HG03108 (cell line): ENCODE results near the gene NOS2.
"Not testable (repeated sequence)": the region's sequence is repeated elsewhere in the genome, so short reads cannot be mapped to it uniquely, and the experiment has no call there.

Source experiments
- ATAC-seq: cut with Tn5 transposase; IDR thresholded peaks from one replicate; pipeline ENCODE4 v1.9.1; 2021; ENCODE audit warnings: moderate library complexity; ENCODE audit not compliant: unreplicated experiment

The NOS2 gene

DNA sequence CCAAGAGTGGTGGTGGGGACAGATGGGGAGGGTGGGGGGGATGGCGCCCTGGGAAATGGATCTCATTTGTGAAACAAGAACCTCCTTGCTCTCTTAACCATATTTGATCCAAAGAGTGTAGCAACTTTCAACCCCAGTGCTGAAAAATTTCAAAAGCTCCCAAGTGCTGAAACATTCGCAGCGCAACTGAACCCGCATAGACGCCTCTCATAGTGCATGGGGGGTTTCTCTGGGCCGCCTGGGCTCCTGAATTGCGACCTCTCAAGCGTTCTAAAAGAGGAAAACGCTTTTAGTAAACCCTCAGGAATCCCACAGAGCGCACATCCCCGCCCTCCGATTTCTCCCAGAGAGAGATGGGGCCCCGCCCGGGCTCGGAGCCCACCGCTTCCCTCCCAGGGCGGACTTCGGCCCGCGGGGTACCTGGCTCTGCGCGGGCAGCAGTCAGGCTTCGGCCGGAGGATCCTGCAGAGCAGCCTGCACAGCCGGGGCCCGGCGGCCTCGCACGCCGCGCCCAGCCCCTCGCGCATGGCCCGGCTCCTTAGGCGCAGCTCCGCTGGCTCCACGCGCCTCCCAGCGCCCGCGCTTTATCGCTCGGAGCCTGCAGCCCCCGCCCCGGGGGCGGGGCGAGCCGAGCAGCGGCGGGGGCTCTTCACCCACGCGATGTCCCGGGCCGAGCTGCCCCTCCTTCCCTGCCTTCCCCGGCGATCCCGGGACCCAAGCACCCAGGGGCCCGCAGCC is 7.0 kb downstream of the NOS2 start:
- no peak for ATAC-seq

- no peak for ATAC-seq
Observed at GRCh38 chr17:27792095-27792494, 8.2 kb downstream of the NOS2 start.

DNA sequence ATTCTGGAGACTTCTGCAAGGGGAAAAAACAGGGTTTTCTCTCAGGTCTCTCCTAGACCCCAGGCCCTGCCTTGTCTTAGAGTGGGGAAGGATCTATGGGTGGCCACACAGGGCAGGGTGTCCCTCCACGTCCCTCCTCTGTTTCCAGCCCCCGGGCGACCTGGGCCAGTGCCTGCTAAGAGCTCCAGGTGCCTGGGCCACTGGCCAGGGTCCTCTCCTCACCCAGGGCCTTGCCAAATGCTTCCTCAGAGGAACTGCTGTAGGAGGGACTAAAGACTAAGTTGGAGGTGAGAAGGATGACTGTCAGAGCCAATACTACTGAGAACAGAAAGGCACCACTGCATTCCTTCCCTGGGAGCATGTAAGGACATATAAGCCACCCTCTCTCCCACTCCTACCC is 11.4 kb downstream of the NOS2 start:
- no peak for ATAC-seq

DNA sequence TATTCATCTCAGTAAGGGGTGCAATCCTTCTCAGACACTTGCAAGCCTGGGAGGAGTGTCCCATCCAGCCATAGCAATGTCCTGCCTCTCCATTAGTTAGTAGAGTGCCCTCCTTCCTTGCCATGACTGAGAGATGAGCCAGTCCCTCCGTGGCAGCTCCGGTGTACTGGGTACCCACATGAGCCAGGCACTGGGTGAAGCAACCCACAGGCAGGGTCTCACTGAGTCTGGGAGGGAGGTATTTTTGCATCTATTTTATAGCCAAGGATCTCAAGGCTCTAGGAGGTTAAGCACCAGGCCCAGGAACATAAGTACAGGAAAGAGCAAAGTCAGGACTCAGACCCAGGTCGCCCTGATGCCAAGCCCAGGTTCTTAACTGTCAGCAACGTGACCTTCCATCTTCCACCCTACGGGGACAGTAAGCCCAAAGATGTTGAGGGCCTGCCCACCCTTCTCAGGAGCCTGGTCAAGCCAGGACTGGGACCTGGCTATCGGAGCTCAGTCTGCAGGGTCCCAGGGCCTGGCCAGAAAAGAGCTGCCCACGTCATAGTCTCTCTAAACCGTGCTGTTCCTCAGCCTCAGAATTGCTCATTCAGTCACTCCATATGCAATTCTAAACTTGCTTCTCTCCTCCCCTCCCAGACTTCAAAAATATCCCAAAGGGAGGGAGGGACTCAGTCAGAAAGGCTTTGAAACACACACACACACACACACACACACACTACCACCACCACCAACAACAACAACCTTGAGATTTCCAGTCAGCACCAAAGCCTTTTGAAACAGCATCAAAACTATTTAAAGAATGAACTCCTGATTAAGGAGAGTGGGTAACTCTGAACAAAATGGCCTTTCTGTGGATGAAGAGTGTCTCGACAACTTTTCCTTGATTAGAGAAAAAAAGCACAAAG is 16.6 kb downstream of the NOS2 start:
- no peak for ATAC-seq

DNA sequence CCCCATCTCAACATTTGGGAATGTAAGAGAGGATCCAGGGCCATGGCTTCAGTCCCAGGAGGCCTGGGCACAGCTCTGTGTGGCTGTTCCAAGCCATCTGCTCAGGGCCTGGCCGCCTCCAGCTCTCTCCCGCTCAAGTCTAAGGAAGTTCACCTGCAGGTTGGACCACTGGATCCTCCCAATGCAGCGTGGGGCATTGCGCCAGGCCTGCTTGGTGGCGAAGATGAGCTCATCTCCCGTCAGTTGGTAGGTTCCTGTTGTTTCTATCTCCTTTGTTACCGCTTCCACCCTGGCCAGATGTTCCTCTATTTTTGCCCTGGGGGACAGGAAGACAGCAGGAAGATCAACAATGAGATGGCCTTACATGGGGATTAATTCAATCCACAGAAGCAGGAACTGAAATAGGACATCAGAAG is 17.5 kb downstream of the NOS2 start:
- ATAC-seq, result no peak

GRCh38 chr17:27780828-27781404 is 19.4 kb downstream of the NOS2 start:
- no peak for ATAC-seq

DNA sequence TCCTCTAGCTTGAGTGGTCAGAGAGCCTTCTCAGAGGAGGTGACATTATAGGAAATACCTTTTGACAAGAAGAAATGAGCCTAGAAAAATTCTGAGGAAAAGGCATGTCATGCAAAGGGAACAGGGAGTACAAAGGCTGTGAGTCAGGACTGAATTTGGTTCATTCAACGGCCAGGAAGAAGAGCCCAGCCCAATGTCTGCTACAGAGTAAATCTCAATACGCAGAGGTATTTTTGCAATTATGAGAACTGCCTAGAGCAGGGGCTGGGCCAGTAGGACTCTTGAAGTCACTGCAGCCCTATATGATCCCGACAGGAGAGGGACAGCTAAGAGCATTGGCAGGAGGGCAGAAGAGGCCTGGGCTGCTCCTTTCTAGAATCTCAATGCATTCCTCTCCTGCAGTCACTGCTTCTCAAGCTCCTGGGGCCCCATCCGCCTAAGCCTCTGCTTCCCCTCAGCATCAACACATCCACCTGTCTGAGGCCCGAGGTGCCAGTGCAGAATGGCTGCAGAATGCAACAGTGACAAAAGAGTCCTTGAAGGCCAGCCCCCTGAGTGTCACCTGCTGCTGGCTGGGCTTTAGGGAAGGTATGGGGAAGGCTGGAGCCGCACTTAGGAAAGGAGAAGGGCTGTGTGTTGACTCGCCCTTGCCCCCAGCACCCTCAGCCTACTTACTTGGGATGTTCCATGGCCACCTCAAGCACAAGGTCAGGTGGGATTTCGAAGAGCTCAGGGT is 20.1 kb downstream of the NOS2 start:
- no peak for ATAC-seq

GRCh38 chr17:27778183-27778582 is 22.1 kb downstream of the NOS2 start:
- ATAC-seq, result no peak

DNA sequence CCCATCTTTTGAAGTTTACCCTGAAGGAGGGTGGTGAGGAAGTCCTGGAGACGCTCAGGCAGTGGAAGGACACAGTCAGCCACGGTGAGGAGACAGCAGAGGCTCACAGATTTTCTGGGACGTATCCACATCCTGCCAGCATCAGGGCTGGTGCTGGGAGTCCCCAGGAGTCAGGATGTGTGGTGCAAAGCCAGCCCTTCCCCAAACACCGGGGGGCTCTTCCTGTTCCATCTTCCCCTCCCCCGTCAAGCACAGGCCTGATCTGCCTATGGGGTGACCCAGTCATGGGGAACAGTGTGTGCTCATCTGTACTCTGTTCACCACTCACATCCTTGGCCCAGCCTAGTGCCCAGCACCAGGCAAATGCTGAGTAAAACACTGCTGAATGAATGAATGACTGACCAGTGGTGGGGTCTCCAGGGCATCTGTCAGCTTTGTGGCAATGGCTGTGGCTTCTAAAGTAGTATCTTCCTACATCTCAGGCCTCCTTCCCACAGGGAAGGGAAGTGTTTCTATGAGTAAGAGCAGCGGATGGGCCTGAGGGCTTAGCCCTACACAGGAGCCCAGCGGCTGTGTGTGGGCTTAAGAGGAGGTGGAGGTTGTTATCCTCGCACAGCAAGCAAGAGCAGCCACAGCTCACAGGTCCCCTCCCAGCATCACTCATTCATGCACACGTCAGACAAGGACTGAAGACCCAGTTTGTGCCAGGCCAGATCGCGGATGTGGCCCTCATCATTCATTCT is 23.3 kb downstream of the NOS2 start:
- no peak for ATAC-seq

- no peak for ATAC-seq
Observed at GRCh38 chr17:27771586-27771985, 28.7 kb downstream of the NOS2 start.

- ATAC-seq, result no peak
Observed at GRCh38 chr17:27770877-27771276, 29.5 kb downstream of the NOS2 start.

DNA sequence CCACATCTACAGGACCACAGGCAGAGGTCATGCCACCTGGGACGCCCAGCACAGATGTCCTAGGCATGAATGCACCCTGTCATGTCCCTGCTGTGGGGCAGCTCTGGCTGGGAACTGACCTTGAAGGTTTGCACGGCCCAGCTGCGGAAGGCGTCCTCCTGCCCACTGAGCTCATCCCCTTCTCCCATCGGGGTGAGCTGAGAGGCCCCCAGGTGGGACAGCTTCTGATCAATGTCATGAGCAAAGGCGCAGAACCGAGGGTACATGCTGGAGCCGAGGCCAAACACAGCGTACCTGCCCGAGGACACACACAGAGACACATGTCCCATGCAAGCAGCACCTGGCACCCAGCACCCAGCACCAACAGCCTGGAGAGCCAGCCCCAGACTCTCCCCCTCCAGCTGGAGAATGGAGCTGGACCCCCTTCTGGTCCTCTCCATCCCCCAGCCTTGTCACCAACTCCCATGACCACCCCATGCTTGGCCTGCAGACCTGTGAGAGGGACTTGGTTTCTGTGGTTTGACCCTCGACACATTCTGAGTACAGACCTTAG is 31.4 kb downstream of the NOS2 start:
- ATAC-seq, result no peak

- no peak for ATAC-seq
Observed at GRCh38 chr17:27766438-27766837, 33.9 kb downstream of the NOS2 start.

DNA sequence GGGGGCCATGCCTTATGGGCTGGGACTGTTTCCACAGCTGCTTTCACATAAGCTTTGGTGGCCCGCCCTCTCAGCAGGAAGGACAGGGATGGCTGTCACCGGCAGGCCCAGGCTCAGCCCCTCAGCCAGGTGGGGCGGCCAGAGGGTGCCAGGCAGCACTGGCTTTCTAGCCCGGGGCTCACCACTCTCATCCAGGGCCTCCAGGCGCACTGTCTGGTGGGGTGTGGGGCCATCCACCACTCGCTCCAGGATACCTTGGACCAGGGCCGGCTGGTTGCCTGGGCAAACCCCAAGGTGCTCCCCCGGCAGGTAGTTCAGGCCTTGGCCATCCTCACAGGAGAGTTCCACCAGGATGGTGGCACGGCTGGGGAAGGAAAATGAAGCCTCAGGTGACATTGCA is 35.0 kb downstream of the NOS2 start:
- no peak for ATAC-seq

- no peak for ATAC-seq
Observed at GRCh38 chr17:27764589-27764988, 35.7 kb downstream of the NOS2 start.

DNA sequence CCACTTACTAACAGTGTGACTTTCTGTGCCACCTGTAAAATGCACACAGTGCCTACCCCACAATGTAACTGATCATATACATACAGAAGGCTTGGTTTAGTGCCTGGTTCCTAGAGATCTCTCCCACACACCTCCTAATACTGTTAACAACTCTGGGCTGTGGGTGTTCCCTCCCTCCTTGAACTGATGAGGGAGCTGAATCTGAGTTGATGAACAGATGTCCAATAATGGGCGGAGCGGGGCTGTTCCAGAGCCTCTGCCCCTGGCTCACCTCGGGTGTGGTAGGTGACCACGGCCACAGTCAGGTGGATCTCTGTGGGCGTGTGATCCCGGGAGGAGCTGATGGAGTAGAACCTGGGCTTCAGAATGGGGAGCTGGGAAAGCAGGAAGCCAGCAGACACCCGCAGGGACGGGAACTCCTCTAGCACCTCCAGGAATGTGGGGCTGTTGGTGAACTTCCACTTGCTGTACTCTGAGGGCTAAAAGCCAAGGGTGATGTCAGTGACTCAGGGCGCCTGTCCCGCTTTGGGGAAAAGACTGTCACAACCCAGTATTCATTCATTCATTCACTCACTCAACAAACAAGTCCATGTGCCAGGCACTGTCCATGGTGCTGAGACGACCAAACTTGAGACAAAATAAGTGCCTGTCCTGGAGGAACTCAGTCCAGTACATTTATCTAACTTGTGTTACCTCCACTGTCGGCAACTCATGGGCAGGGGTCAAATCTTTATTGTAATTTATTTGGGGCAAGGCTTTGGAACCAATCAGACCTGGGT is 37.6 kb downstream of the NOS2 start:
- no peak for ATAC-seq

DNA sequence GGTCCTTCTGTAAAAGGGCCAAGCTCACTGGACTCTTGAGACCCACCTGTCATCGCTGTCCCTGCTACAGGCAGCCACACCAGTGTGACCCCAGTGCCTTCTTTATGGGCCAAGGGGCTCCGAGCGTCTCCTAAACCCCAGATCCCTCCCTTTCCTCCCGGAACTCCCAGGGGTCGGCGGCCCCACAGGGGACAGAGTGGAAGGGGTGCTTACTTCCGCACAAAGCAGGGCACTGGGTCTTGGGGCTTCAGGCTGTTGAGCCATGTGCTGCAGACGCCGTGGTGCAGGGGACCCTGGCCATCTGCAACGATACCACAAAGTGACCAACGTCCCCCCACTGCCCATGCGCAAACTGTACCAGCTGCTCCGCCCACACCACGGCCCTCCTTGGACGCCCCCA is 39.4 kb downstream of the NOS2 start:
- ATAC-seq, result not testable (repeated sequence)

GRCh38 chr17:27760069-27760885 is 40.1 kb downstream of the NOS2 start:
- no peak for ATAC-seq

GRCh38 chr17:27759528-27759927 is 40.8 kb downstream of the NOS2 start:
- ATAC-seq, result no peak
